Colon (tissue), 2 donors: ENCODE results near the gene ELL2.
"Not testable (repeated sequence)": the region's sequence is repeated elsewhere in the genome, so short reads cannot be mapped to it uniquely, and the experiment has no call there.

ENCODE experiments used
- FAIRE-seq: peaks from 2 replicates; lab custom pipeline; 2012; peaks lifted over from hg19 to GRCh38; lab: Jason Lieb, UNC
- donor health status: control.
- donor health status: control.

The ELL2 gene

DNA sequence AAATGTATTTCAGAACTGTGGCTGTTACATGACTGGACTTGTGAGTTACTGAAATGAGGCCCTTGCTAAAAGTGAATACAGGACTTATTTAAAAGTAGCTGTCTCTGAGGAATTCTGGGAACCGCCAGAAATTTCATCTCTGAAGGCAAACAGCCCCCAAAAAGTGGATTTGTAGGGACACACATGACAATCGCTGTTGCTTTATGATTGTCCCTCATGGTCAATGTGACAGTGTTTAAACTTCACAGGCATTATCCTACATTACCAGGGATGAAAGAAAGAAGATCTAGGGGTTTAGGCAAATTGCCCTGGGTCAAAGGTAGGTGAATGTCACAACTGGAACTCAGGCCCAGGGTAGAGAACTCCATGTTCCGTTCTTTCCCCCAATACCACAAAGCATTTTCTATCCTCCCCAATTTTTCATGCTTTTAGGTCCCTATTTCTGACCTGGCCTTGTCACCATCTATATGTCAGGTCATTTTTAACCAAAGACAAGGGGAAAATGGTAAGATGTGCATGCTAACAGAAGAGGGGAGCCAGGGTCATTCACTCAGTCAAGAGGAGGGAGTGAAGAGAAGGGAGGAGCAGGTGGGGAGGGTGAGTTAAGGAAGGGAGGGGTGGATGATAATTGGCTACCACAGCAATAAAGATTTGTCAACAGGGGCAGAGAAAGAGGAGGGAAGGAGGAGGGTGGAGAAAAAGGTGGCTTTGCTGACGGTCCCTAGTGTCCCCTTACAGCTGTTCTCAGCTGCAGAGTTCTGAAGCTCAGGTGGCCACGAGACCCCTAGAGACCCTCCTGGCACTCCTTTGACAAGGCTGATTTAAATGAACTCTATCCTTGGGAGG lies 81.3 kb downstream of the ELL2 start:
- no peak for FAIRE-seq

GRCh38 chr5:95879661-95880060 lies 82.0 kb downstream of the ELL2 start:
- no peak for FAIRE-seq

DNA sequence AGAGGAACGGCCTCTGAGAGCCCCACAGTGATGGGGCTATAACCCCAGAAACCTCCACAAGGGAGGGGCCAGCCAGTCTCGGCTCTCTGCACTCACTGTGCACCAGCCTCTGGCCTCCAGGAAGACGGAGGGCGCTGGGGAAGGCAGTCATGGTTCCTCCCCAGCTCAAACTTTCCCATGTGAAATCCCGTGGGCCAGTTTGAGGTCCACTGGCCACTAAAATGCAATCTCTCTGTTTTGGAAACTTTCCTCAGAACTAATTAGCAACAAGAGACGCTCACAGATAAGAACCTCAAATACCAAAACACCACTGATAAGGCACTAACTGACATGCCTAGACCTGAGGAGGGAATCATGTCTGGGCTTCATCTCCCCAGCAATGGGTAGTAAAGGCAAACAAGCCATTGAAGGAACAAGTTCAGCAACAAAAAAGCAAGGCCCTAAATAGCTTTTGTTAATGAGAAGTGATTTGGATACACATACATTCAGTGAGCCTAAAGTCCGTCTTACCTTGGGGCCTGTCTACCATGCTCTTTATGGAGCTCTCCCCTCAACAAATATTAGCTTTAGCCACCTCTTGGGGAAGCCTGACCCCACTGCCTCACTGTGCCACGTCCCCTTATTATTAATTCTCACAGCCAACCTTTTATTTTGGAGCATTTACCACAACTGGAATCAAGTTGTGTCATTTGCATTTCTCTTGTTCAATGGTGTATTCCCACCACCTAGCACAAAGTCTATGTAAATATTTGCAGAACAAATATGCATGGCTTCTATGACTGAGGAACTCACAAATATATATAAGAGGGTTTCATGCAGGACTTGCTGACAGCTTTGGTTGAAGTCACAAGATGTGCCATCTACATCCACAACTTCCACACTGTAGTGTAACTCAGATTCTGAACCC lies 83.0 kb downstream of the ELL2 start:
- no peak for FAIRE-seq

DNA sequence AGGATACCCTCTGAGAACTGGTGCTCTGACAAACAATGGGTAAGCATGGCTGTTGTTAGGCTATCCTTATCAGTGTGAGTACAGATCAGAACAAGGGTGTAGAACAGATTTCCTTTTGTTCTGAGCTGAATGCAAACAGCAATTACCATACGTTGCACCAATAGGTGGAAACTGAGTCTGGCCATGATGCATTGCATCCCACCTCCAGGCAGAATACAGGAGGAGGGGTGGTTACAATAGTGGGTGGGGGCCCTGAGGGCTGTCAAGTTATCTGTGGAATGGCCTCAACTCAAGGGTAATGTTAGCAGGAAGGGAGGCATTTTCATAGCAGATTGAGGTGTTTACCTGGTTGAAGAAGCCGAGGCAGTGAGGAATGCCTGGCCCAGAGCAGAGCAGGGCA lies 84.9 kb downstream of the ELL2 start:
- no peak for FAIRE-seq

GRCh38 chr5:95874246-95874645 lies 87.4 kb downstream of the ELL2 start:
- FAIRE-seq = no peak

- FAIRE-seq = no peak
These were observed 88.3 kb downstream of the ELL2 start for GRCh38 chr5:95873351-95873750.

GRCh38 chr5:95872346-95873268 lies 89.0 kb downstream of the ELL2 start:
- no peak for FAIRE-seq

DNA sequence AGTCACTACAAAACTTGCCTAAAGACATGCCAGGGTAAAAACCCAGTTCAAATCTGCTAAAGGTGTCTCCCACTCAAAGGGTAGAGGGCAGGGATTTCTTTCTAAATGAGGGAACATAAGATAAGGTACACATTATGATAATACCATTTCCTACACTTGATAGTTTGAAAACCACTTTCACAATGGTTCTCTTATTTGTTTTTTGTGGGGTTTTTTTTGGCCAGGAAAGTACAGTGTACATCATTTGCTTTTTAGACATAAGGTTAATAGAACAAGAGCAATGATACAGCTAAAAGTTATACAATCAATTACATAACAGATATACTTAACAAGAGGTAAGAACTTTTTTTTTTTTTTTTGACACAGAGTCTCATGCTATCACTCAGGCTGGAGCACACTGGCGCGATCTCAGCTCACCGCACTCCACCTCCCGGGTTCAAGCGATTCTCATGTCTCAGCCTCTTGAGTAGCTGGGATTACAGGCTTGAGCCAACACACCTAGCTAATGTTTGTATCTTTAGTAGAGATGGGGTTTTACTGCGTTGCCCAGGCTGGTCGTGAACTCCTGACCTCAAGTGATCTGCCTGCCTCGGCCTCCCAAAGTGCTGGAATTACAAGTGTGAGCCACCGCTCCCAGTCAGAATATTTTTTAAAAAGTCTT lies 90.4 kb downstream of the ELL2 start:
- FAIRE-seq = no peak

DNA sequence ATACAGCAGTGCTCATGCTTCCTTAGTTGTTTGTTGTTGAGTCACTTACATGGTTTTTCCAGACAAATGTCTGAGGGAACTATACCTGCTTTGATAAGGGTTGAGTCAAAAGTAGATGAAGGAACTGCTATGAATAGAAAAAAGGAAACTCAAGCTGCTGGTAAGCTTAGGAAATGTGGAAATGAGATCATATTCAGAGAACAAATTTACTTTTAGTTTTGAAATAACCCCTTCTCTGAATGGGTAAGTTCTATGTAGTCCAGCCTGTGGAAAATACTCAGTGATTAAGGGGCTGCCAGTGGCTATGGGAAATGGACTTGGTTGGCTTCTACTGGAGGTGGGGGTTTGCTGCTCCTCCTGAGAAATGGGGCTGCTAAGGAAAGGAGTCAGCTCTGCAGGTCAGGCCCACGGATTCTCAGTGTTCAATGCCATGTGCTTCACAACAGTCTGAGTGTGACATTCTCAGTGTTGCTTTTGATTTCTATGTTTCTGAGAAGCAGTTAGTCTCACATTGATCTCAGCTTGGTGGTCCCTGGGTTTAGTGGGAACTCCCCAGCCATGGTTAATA lies 91.5 kb downstream of the ELL2 start:
- FAIRE-seq = no peak

DNA sequence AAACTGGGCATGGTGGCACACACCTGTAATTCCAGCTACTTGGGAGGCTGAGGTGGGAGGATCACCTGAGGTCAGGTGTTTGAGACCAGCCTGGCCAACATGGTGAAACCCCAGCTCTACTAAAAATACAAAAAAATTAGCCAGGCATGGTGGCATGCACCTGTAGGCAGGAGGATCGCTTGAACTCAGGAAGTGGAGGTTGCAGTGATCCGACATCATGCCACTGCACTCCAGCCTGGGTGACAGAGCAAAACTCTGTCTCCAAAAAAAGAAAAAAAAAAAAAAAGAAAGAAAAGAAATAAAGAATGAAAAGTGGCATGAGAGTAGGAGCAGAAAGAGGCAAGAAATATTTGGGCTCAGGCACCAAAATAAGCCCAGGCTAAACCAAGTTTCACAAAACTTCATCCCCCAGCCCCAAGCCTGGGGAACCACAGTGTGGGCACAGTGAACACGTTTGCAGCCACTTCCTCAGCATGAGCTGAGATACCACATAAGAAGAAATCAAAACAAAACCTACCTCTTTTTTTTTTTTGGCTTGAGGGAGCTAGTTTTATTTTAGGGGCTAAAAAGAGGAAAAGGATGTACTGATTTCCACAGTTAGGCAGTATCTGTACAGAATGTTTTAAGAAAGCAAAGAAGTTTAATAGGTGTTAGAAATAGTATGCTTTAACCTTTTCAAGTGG lies 92.3 kb downstream of the ELL2 start:
- FAIRE-seq = not testable (repeated sequence)

- FAIRE-seq = no peak
These were observed 93.5 kb downstream of the ELL2 start for GRCh38 chr5:95868136-95868535.

DNA sequence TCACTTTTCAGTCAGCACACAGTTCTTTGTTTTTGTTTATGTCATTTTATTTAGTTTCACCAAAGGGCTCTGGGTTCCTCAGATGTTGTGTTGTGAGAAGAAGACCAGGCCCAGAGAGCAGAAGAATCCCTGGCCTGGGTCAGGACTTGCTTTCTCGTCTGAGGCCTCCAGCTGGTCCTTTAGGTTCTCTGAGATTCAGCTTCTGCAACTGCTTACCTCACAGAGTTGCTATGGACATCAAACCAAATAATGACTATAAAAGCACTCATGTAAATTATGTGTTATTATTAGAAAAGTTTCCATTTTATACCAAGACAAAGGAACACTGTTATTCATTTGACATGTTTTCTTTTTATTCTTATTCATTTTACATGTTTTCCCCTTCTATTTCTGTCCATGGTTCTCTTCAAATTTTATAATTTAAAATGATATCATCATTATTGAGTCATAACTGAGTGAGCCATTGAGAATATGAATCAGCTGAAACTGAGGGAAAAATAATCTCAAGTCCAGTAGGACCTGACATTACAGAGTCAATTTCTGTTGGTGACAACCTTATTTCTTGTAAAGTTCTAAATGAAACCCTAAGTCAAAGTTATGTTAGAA lies 95.1 kb downstream of the ELL2 start:
- FAIRE-seq = no peak

DNA sequence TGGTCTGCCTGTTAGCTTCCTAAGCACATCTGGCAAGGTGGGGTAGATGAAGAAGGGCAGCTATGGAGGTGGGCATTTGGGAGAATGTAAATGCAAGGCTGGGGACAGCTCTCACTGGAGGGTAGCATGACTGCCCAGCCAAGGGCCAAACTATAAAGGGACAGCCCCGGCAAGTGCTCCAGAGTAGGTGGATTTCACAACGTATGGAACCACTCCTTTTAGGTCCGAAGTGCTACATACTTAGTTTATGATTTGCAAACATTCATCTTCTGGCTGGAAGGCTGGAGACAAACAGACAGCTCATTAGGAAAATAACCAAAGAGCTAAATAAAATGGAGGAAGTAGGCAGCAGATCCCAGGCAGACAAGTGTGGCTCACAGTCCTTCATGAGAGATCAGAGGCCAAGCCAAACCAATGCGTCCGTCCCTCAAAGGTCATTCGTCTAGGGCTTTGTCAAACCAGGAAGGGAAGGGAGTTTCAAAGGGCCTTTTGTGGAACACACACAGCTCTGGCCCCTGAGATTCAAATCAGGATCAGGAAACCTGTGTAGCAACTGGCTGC lies 96.6 kb downstream of the ELL2 start:
- no peak for FAIRE-seq

DNA sequence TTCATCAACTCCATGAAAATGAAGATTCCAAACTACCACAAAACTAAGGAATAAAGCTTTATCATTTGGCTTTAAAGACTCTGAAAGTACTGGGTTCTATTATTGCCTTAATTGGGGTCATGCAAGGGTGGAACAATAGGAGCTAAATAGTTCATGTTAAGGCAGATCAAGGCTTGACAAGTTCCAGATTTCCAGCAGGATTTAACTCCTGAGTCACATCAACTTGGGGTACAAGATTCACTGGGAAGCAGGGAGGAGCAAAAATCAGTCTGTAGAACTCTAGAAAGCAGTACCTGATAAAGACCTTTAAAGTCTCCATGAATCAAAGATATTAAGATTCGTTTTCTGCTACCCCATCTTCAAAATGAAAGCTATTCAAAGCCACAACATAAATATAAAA lies 97.2 kb downstream of the ELL2 start:
- no peak for FAIRE-seq

DNA sequence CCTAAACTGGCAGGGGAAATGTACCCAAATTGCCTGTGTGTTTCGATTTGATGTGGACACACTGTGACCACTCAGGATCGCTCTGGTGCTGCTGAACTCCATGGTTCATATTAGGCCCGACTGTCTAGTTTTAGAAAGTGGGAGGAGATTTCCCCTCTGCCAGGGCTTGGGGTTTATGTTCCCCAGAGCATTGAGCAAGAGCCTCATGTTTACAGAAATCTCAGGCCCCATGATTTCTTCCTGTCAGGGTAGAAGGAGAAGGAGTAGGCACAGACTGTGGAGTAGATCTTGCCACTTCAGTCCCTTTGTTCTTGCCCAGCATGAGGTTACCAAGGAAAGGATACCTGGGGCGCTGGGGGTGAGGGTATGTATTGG lies 98.3 kb downstream of the ELL2 start:
- no peak for FAIRE-seq

DNA sequence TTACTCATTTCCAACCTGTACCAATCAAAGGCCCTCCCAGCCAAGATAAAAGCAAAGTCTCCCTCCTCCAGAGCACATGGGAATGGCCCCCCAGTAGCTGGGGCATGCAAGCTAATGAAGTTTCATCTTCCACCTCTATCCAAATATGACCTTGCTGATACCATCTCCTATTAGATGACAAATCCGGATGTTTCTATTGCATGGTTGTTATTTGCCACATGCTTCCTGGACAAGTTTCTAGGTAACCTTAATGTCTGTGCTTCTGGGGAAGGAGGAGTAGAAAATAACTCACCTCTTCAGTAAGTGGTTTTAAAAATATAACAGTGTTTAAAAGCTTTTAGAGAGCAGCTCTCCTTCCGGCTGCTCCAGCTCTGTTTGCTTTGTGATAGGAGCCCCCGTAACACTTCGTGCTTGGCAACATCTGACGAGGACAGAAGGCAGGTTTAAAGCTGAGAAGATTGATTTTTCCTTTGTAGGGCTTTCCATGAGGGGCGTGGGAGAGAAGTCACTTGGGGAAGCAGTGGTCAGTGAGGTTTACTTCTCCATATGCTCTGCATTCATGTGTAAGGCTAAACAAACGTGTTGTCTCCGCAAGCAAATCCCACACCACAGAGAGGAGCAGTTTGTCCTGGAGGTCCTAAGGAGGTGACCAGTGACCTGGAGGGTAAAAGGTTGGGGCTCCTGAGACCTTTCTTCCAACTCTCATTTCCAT lies 98.8 kb downstream of the ELL2 start:
- no peak for FAIRE-seq

DNA sequence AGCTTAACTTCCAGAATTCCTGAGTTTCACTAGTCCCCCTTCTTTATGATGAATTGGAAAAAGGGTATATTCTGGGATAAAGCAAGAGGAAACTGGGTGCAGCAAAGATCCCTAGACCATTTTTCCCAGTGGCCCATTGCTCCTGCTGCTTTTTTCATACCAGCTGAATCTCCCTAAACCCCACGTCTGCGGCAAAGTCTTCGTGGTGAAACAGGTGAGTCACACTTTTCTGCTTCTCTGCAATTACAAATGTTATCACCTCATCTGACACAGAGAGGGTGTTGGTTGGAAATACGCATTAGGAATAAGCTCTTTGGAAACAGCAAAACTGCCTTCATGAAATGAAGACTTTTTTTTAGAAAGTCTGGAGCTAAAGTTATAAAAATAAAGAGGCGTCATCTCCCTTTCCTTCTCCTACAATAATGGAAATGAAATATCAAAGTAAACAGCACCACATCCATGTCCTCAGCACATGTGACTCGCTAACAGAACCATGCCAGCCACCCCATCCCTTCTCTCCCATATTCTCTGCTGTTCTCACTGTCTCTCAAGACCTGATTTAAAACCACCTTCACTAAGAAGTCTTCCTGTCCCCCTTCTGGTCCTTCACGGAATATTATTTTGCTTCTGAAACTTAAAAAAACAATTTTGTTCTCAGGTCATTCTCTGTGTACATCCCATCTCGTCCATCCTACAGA lies 99.6 kb downstream of the ELL2 start:
- FAIRE-seq = no peak

GRCh38 chr5:95861221-95861863 lies 100.3 kb downstream of the ELL2 start:
- FAIRE-seq = no peak
